Pulmonary artery endothelial cell (primary cell): ENCODE data around the gene ZNRF2. TPM values are rescaled to one million over a fixed set of nuclear protein-coding genes. Genes with fewer than 3 reads are reported as not detected.
"Not testable (repeated sequence)": the region's sequence is repeated elsewhere in the genome, so short reads cannot be mapped to it uniquely, and the experiment has no call there.

Source experiments
- DNase-seq: peaks from one replicate; pipeline ENCODE4 v3.0.0-alpha.2; 2011; ENCODE audit warnings: low read depth, low spot score
- total RNA-seq: library from RNA; depleted of rRNA; stranded (reverse); fragments of >200 nt; gene quantifications from 2 replicates; pipeline ENCODE4 v1.2.3, GENCODE V29; 2014

Gene ZNRF2
- total RNA-seq, 1 donor from 2014 or later = 4.9 TPM

GRCh38 chr7:30287625-30288024 lies 3.2 kb downstream of the ZNRF2 start:
- DNase-seq = not testable (repeated sequence)

DNA sequence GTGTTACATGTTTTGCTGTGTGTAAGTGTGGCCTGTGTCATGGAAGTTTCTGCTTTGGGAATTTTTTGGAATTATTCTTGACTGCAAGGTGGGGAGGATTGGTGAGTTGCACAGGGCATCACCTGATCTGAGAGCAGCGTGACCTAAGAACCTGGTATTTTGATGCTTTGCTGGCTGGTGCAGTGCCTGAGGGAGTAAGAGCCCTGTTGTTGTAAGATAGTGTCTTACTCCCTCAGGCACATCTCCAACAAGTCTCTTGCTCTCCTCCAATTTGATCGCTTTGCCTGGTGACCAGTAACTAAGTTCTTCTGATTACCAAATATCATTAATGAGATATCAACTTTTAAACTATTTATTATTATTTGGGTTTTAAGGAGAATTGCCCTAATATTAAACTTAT lies 5.2 kb downstream of the ZNRF2 start:
- DNase-seq = not testable (repeated sequence)

DNA sequence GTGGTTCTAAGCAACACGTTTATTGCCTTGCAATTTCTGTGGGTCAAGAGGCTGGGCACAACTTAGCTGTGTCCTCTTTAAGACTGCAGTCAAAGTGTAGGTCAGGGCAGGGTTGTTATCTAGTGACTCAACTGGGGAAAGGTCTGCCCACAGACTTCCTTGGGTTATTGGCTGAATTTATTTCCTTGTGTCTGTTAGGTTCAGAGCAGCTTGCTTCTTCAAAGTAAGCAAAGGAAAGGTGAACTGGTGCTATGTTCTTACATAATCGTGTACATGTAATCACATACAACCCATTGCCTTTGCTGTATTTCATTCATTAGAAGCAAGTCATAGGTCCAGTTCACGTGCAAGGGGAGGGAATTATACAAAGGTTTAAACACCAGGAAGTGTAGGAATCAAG lies 5.9 kb downstream of the ZNRF2 start:
- DNase-seq = peak; percentile 17

- DNase-seq = not testable (repeated sequence)
Measured at GRCh38 chr7:30292416-30293038, 8.1 kb downstream of the ZNRF2 start.

- not testable (repeated sequence) for DNase-seq
Measured at GRCh38 chr7:30296304-30296703, 11.9 kb downstream of the ZNRF2 start.

- DNase-seq = not testable (repeated sequence)
Measured at GRCh38 chr7:30297499-30297898, 13.1 kb downstream of the ZNRF2 start.

DNA sequence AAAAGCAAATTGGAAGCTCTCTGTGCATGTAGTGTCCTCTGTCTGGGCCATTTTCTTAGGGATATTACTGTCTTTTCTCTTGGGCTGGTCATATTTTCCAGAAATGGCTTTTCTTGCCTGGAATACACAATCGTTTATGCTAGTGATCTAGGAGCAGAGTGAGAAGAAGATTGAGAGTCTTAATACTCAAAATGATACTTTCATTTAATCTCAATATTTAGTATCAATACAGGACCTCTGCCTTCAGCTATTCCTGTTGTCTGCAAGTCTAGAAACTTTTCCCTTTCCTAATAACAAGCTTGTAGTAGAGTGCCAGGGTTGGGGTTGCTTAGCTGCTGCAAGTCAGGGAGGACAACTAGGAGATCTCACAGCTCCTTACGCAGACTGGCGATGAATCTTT lies 14.0 kb downstream of the ZNRF2 start:
- not testable (repeated sequence) for DNase-seq

GRCh38 chr7:30301751-30302150 lies 17.4 kb downstream of the ZNRF2 start:
- no peak for DNase-seq

DNA sequence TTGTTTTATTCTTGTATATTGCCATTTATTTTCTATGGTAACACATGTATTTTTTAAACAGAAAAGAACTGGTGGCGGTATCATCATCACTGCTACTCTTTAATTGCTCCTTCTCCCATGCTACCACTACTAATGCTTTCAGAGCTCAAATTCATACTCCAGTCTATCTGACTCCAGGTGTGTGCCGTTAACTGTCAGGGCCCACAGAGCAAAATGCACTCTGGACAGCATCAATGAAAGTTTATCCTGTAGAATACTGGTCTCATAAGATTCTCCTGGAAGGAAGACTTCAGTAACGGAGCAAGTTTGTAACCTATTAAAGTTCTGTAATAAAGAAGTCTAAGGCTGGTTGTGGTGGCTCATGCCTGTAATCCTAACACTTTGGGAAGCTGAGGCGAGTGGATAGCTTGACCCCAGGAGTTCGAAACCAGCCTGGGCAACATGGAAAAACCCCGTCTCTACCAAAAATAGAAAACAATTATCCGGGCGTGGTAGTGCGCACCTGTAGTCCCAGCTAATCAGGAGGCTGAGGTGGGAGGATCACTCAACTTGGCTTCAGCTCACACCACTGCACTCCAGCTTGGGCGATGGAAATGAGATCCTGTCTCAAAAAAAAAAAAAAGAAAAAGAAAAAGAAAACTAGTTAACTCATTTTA lies 18.4 kb downstream of the ZNRF2 start:
- no peak for DNase-seq

DNA sequence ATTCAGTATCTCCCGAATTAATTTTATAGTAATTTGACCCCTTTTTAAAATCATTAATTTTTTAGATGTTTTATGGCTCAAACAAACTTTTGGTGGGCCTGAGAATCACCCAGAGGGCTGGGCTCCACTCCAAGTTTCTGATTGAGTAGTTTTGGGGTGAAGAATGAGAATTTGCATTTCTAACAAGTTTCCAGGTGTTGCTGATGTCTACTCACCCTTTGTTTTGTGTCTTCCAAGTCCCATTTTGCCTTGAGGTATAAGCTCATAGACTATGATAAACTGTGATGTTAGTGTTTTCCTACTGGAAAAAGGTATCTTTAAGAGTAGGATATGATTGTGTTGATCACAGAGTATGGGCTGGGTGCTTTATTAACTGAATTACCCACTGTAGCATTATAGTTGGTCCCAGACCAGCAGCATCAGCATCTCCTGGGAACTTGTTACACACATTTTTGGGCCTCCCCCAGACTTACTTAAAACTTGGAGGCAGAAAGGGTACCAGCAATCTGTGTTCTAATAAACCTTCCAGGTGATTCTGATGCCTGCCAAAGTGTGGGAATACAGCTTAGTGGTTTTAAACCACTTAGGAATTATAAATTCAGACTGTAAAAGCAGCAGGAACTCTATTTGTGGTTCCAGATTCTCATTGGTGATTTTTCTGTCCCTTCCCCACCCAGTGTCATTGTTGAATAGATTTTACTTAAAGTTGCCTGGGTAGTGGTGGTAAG lies 19.1 kb downstream of the ZNRF2 start:
- no peak for DNase-seq

DNA sequence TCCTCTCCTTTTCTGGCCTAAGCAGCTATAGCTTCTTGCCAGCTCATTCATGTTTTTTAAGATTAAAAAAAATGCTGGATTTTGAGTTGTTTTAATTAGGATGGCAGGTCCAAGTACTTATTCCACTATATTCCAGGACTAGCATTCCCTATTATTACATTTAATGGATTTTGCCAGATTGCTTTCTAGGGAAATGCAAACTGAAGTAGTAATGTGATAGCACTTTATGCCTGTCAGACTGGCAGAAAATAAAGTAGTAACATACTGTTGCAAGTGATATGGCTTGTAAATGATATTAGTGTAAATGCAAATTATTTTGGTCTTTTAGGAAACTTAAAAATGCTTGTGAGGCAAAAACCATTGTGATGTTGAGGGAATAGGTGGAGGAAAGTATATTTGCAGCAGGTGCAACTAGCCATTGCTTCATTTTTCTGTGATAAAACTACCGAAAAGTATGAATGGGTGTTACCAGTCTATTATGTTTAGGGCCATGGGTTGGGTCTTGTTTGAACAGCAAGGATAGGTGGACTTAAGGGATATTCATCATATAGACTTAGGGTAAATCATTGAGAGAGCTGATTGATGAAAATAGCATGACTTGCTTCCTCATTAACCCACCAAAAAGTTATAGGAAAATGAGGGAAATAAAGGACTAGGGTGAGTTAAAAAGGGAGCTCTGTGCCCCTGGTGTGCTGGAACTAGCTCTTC lies 19.9 kb downstream of the ZNRF2 start:
- no peak for DNase-seq

- DNase-seq = no peak
Measured at GRCh38 chr7:30306976-30307375, 22.6 kb downstream of the ZNRF2 start.

DNA sequence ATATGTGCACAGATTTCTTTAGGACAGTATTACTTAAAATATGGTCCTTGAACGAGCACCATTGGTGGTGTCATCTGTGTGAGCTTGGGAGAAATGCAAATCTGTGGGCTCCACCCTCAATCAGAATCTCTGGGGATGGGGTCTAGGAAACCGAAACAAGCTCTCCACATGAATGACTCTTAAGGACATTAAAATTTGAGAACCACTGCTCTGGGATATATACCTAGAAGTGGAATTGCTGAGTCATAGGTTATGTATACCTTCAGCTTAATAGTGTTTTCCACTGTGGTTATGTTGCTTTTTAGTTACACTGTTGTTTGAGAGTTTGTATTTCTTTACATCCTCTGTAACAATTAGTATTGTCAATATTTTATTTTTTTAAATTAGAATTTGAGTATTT lies 24.0 kb downstream of the ZNRF2 start:
- DNase-seq = no peak

DNA sequence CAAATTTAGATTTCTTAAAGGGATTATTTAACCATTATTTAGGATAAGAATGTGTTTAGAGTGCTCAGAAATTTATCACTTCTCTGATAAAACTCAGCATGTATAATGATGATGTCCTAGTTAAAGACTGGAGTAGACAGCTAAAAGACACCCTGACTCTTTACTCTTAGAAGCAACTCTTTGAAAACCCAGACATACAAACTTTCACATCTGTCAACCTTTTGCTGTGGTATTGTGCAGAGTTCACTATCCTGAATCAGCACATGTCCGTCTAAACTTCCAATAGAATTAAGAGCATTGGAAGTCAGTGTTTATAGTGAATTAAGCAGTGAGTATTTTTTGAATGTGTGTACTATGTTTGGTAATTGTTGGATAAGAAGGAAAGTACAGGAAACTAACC lies 24.9 kb downstream of the ZNRF2 start:
- DNase-seq = no peak

GRCh38 chr7:30309842-30310435 lies 25.5 kb downstream of the ZNRF2 start:
- no peak for DNase-seq

GRCh38 chr7:30310674-30311362 lies 26.4 kb downstream of the ZNRF2 start:
- no peak for DNase-seq

- DNase-seq = no peak
Measured at GRCh38 chr7:30312178-30312577, 27.8 kb downstream of the ZNRF2 start.

DNA sequence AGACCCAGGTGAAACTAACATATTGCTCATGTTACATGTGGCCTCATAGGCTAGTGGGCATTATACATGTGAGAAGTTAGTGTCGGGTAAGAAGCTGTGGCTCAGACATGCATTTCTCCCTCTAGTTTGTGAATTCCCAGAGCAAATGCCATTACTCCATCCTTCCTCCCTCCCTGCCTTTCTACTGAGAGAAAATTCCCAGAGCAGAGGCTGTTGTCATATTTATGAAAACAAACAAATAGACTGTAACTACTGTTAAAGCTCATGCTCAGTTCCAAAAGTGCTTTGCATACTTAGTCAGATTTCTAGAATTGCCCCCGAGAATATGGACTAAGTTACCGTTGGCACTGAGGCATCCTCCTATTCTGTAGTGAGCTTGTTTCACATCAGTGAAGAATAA lies 29.0 kb downstream of the ZNRF2 start:
- no peak for DNase-seq

DNA sequence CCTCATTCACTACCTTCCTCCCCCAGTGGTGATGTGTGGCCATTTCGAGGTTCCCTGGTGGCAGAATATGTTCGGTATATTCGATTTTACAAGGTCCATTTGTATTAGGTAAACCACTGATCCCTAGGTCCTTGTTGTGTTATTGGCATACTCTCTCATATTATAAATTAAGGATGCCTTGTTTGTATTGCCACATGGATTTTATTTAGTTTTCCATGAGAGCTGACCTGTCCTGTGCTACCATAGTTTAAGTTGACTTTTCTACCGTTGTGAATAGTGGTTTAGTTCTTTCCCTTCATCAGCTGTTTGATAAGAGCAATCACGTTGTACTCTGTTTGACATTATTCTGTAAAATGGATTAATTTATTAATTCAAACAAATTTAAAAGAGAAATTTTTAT lies 29.4 kb downstream of the ZNRF2 start:
- no peak for DNase-seq

GRCh38 chr7:30315589-30315988 lies 31.2 kb downstream of the ZNRF2 start:
- DNase-seq = no peak

GRCh38 chr7:30320392-30320791 lies 36.0 kb downstream of the ZNRF2 start:
- DNase-seq = no peak
